GM12878 (cell line): ENCODE measurements around the gene SESTD1. TPM values are rescaled to one million over a fixed set of nuclear protein-coding genes. Genes with fewer than 3 reads are reported as not detected.
A peak's percentile ranks its signal among the peaks of the same experiment; 100 is the strongest.

Source experiments
- ATAC-seq: fragments of 200-7000 bp; cut with Tn5 transposase; 3 replicates; pipeline ENCODE4 v1.9.1; 2020; ENCODE audit warnings: mild to moderate bottlenecking, moderate library complexity
- BruUV-seq: library from RNA; stranded (reverse); fragments of 400-500 nt; replicated peaks from 2 replicates; lab custom pipeline; 2021; lab: Mats Ljungman, UMichigan
- CTCF ChIA-PET: fragments of 300-600 bp; sonication (Branson Sonifier 250); formaldehyde crosslinking; extraction: SDS; loops from one replicate; lab custom pipeline; 2021; ENCODE audit warnings: inconsistent platforms; lab: Yijun Ruan, JAX
- POLR2A ChIA-PET: fragments of 350-600 bp; formaldehyde crosslinking; extraction: SDS; loops from one replicate; lab custom pipeline; 2021; ENCODE audit warnings: inconsistent platforms; lab: Charles Lee
- RAD21 ChIA-PET: fragments of 300-600 bp; sonication (Branson Sonifier 250); formaldehyde crosslinking; loops from one replicate; lab custom pipeline; 2023; ENCODE audit warnings: antibody characterized with exemption; ENCODE audit not compliant: unreplicated experiment; lab: Charles Lee
- SMC1A ChIA-PET: fragments of 300-600 bp; sonication (Branson Sonifier 250); formaldehyde crosslinking; loops from one replicate; lab custom pipeline; 2023; ENCODE audit not compliant: unreplicated experiment, uncharacterized antibody; lab: Charles Lee
- DNase-seq: peaks from one replicate; pipeline ENCODE4 v3.0.0-alpha.2; 2011; ENCODE audit warnings: low read depth, low spot score
- FAIRE-seq: peaks from 3 replicates; lab custom pipeline; 2011; peaks lifted over from hg19 to GRCh38; lab: Jason Lieb, UNC
- H2AFZ ChIP-seq: 2 replicates; pipeline ENCODE4 v1.6.0; 2011; ENCODE audit warnings: low read depth, low read length, control low read depth; ENCODE audit not compliant: control insufficient read depth
- H3K27ac ChIP-seq: 2 replicates; pipeline ENCODE4 v1.5.1; 2011; ENCODE audit warnings: control low read depth; ENCODE audit not compliant: control insufficient read depth, insufficient read depth
- H3K27me3 ChIP-seq, 2 experiments: replicated peaks in 1 of 2; 2 replicates each; pipeline versions ENCODE4 v1.6.0 to v1.6.1; 2011; ENCODE audit warnings: low read length in 1 of 2; ENCODE audit not compliant: control insufficient read depth in 2 of 2, insufficient read depth in 2 of 2
- H3K36me3 ChIP-seq, 2 experiments: 2 replicates each; pipeline ENCODE4 v1.5.1; 2011; ENCODE audit warnings: low read length in 1 of 2; ENCODE audit not compliant: control insufficient read depth in 2 of 2, insufficient read depth in 2 of 2
- H3K4me1 ChIP-seq: 2 replicates; pipeline ENCODE4 v1.6.1; 2011; ENCODE audit warnings: mild to moderate bottlenecking, low read length, moderate library complexity, mixed read lengths; ENCODE audit not compliant: control insufficient read depth, insufficient read depth
- H3K4me2 ChIP-seq: 2 replicates; pipeline ENCODE4 v1.6.0; 2011; ENCODE audit warnings: control low read depth; ENCODE audit not compliant: control insufficient read depth, insufficient read depth
- H3K4me3 ChIP-seq: fragments of 200-600 bp; sonication (generic); 2 replicates; pipeline ENCODE4 v1.5.1; 2016
- H3K79me2 ChIP-seq: 2 replicates; pipeline ENCODE4 v1.6.0; 2011; ENCODE audit warnings: low read length; ENCODE audit not compliant: control insufficient read depth, insufficient read depth
- H3K9ac ChIP-seq: 2 replicates; pipeline ENCODE4 v1.8.0; 2011; ENCODE audit warnings: low read length, control low read depth, mixed read lengths; ENCODE audit not compliant: control insufficient read depth, insufficient read depth
- H3K9me3 ChIP-seq: replicated peaks from 3 replicates; pipeline ENCODE4 v1.5.1; 2011; ENCODE audit warnings: mild to moderate bottlenecking, low read length; ENCODE audit not compliant: control insufficient read depth, insufficient read depth
- H4K20me1 ChIP-seq: 2 replicates; pipeline ENCODE4 v1.6.0; 2011; ENCODE audit not compliant: control insufficient read depth, insufficient read depth
- FOXM1 ChIP-seq: IDR thresholded peaks from 2 replicates; pipeline ENCODE4 v1.6.1; 2012; ENCODE audit warnings: low read depth, mild to moderate bottlenecking, inconsistent platforms, low read length, moderate library complexity
- GABPA ChIP-seq: IDR thresholded peaks from 2 replicates; pipeline ENCODE4 v1.6.1; 2014; ENCODE audit warnings: antibody characterized with exemption, low read depth, mild to moderate bottlenecking, inconsistent platforms
- RUNX3 ChIP-seq: IDR thresholded peaks from 2 replicates; pipeline ENCODE4 v1.6.1; 2012; ENCODE audit warnings: low read length, inconsistent platforms
- SKIL ChIP-seq: fragments of 450-650 bp; IDR thresholded peaks from 2 replicates; pipeline ENCODE4 v1.6.1; 2017; ENCODE audit warnings: mild to moderate bottlenecking, low read depth, inconsistent platforms; ENCODE audit not compliant: poor library complexity, severe bottlenecking
- TCF12 ChIP-seq: IDR thresholded peaks from 2 replicates; pipeline ENCODE4 v1.6.1; 2011; ENCODE audit warnings: low read depth, mild to moderate bottlenecking, low read length
- ZNF217 ChIP-seq: fragments of 450-650 bp; IDR thresholded peaks from 2 replicates; pipeline ENCODE4 v1.6.1; 2017; ENCODE audit warnings: antibody characterized with exemption, mild to moderate bottlenecking
- WGBS: methylation state at CpG from one replicate; pipeline ENCODE4 v1.1.6; 2016; ENCODE audit warnings: low lambda C conversion rate; ENCODE audit not compliant: insufficient replicate concordance, insufficient coverage; ENCODE audit errors: missing lambda C conversion rate; 5-methylcytosine and 5-hydroxymethylcytosine counted together
- in situ Hi-C: fragments of 300-500 bp; cut with MboI; formaldehyde crosslinking; loops from 9 replicates; pipeline ENCODE4 v1.14.3; 2018; ENCODE audit warnings: mixed read lengths
- intact Hi-C: fragments of 100-400 bp; cut with micrococcal nuclease; formaldehyde crosslinking; loops from one replicate; pipeline ENCODE4 v1.14.2; 2022; ENCODE audit not compliant: unreplicated experiment
- polyA plus RNA-seq, 11 experiments: library from polyadenylated mRNA; depleted of rRNA in 4 of 11; unstranded in 6 of 11; stranded (reverse) in 5 of 11; fragments of >200 nt; fragmentation: Nextera tagmentation in 4 of 11; fragmentation: Illumina TruSeq in 1 of 11; extraction: Ambion mirVana in 4 of 11; extraction: Trizol in 1 of 11; gene quantifications; 1 replicate in 1 of 11; 2 replicates in 10 of 11; pipeline versions ENCODE4 v1.2.1 to v1.2.3, GENCODE V29; 2011 to 2016; ENCODE audit warnings: inconsistent platforms in 2 of 11, missing spikeins in 2 of 11, low read depth in 1 of 11
- total RNA-seq, 4 experiments: library from RNA; depleted of rRNA in 3 of 4; stranded (reverse); fragments of >200 nt in 3 of 4; fragmentation: Illumina TruSeq in 1 of 4; extraction: Trizol in 1 of 4; gene quantifications; 2 replicates each; pipeline versions ENCODE4 v1.2.1 to v1.2.3, GENCODE V29; 2013 to 2021

SESTD1 gene
- total and polyA plus RNA-seq, 10 of the 15 experiments (the other 5 are each of a cell fraction or from before 2014, with no cell fraction given): 4.4 to 22.7 (median 9.5) TPM

- H3K4me2 ChIP-seq: peak overlapping the region; percentile 79; the same call in 1 of the 2 replicates
- H2AFZ ChIP-seq: no peak overlapping the region
- no peak overlapping the region for H3K4me3 ChIP-seq
- ChIA-PET RAD21 (interaction anchor here (0.9 to 1.8 kb wide), 2 partner anchors 12 kb away, joined by 4 to 10 read pairs; no protein-coding TSS in a partner anchor), POLR2A (no interaction called here), SMC1A (interaction anchor here (2.5 to 4.4 kb wide), 2 partner anchors 12 kb away, joined by 6 to 24 read pairs; no protein-coding TSS in a partner anchor), CTCF (interaction anchor here (0.6 to 1.2 kb wide), 3 partner anchors 12 to 23 kb away, joined by 3 read pairs; no protein-coding TSS in a partner anchor)
- no peaks in the 10 kb centered on the region for H3K36me3 ChIP-seq
- no TSS peak for BruUV-seq
- no peak for FAIRE-seq
- 0% methylated on average over 1 of the region's 1 CpG for WGBS
- no peaks in the 10 kb centered on the region for H3K27me3 ChIP-seq
- H3K9ac ChIP-seq: no peak overlapping the region
- peaks cover 2% of the 10 kb centered on the region for H3K9me3 ChIP-seq
- intact Hi-C loops: loop anchor here (10.0 kb wide), 1 partner anchor 726 kb away; no protein-coding TSS in a partner anchor
- no peak for DNase-seq
- 0 out of 2 replicates have a peak, but pooled peaks have one; percentile 18 for TF ChIP-seq ZNF217
- no peak for TF ChIP-seq TCF12
- TF ChIP-seq GABPA: 0 out of 2 replicates have a peak, but pooled peaks have one; percentile 16
- TF ChIP-seq RUNX3: peak; percentile 2; the same call in 1 of the 2 replicates
- ATAC-seq: peak; percentile 3; the same call in 1 of the 3 replicates
- in situ Hi-C loops: no loop called here
- no peaks in the 10 kb centered on the region for H4K20me1 ChIP-seq
- no peak overlapping the region for H3K27ac ChIP-seq
- H3K79me2 ChIP-seq: peaks cover 26% of the 10 kb centered on the region
- peaks cover 42% of the 10 kb centered on the region for H3K4me1 ChIP-seq
Observed at GRCh38 chr2:179250848-179251504, 13.7 kb downstream of the SESTD1 start.

GRCh38 chr2:179250095-179250494 is 14.5 kb downstream of the SESTD1 start:
- intact Hi-C loops: loop anchor here (10.0 kb wide), 1 partner anchor 725 kb away; no protein-coding TSS in a partner anchor
- no peak overlapping the region; the same call in 1 of the 2 replicates for H2AFZ ChIP-seq
- ATAC-seq (peak; percentile 7; the same call in 2 of the 3 replicates), DNase-seq (no peak), FAIRE-seq (no peak)
- BruUV-seq: no TSS peak
- no peak overlapping the region for H3K27ac ChIP-seq
- POLR2A ChIA-PET: interaction anchor here (0.7 to 0.8 kb wide), 2 partner anchors 10 to 119 kb away, joined by 3 read pairs; no protein-coding TSS in a partner anchor
- peak overlapping the region; percentile 17; the same call in 1 of the 2 replicates for H3K4me3 ChIP-seq
- no peaks in the 10 kb centered on the region for H4K20me1 ChIP-seq
- SMC1A ChIA-PET: interaction anchor here (1.2 to 2.5 kb wide), 2 partner anchors 13 to 831 kb away, joined by 3 to 6 read pairs; no protein-coding TSS in a partner anchor
- H3K9me3 ChIP-seq: no peaks in the 10 kb centered on the region; the same call in none of the 3 replicates
- peaks cover 39% of the 10 kb centered on the region for H3K4me1 ChIP-seq
- no peaks in the 10 kb centered on the region for H3K27me3 ChIP-seq
- H3K4me2 ChIP-seq: no peak overlapping the region
- no peak overlapping the region for H3K9ac ChIP-seq
- CTCF ChIA-PET: interaction anchor here (1.2 to 3.3 kb wide), 2 partner anchors 11 kb away, joined by 3 to 18 read pairs; no protein-coding TSS in a partner anchor
- no peak for TF ChIP-seq FOXM1
- 0 out of 2 replicates have a peak, but pooled peaks have one; percentile 16 for TF ChIP-seq RUNX3
- TF ChIP-seq SKIL: no peak
- RAD21 ChIA-PET: interaction anchor here (0.9 kb wide), 1 partner anchor 11 kb away, joined by 4 read pairs; no protein-coding TSS in a partner anchor
- 2% methylated on average over 3 of the region's 3 CpGs for WGBS
- H3K36me3 ChIP-seq: no peaks in the 10 kb centered on the region
- peaks cover 26% of the 10 kb centered on the region for H3K79me2 ChIP-seq
- in situ Hi-C loops: no loop called here
